NCI-H146 (cell line): ENCODE data around the gene PACS2.

ENCODE experiments used
- DNase-seq: peaks from one replicate; lab custom pipeline; 2025; lab: John Stamatoyannopoulos, UW

The PACS2 gene

GRCh38 chr14:105440992-105441391 lies 126.4 kb downstream of the PACS2 start:
- DNase-seq: no peak

GRCh38 chr14:105442125-105442524 lies 127.6 kb downstream of the PACS2 start:
- DNase-seq: no peak

GRCh38 chr14:105442834-105443233 lies 128.3 kb downstream of the PACS2 start:
- no peak for DNase-seq

- no peak for DNase-seq
Observed at GRCh38 chr14:105444859-105445258, 130.3 kb downstream of the PACS2 start.

GRCh38 chr14:105445290-105445689 lies 130.7 kb downstream of the PACS2 start:
- no peak for DNase-seq

GRCh38 chr14:105445901-105446845 lies 131.6 kb downstream of the PACS2 start:
- no peak for DNase-seq

GRCh38 chr14:105446971-105447370 lies 132.4 kb downstream of the PACS2 start:
- DNase-seq: no peak
